ENCODE results near the gene PDIA4.

PDIA4 gene

DNA sequence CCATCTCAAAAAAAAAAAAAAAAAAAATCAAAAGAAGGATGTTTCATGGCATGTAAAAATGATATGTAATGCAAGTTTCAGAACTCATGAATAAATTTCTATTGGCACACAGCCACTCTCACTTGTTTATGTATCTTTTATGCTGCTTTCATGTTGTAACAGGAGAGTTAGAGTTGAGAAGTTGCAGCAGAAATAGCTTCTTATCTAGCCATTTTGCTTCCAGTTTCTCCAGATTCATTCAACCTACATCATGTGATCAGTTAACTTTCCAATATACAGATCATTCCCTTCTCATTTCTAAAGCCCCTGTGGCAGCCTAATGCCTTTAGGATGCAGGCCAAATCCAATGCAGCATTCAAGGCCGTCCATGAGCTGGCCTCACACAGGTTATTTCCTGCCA, 31.9 kb upstream of the PDIA4 start:
- TF ChIP-seq, protein P1, sequence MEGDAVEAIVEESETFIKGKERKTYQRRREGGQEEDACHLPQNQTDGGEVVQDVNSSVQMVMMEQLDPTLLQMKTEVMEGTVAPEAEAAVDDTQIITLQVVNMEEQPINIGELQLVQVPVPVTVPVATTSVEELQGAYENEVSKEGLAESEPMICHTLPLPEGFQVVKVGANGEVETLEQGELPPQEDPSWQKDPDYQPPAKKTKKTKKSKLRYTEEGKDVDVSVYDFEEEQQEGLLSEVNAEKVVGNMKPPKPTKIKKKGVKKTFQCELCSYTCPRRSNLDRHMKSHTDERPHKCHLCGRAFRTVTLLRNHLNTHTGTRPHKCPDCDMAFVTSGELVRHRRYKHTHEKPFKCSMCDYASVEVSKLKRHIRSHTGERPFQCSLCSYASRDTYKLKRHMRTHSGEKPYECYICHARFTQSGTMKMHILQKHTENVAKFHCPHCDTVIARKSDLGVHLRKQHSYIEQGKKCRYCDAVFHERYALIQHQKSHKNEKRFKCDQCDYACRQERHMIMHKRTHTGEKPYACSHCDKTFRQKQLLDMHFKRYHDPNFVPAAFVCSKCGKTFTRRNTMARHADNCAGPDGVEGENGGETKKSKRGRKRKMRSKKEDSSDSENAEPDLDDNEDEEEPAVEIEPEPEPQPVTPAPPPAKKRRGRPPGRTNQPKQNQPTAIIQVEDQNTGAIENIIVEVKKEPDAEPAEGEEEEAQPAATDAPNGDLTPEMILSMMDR (IDR thresholded peaks at IDR 0.05; ENCODE audit: low read depth, low read length): no peak
- Histone ChIP-seq H3K4me3 (ENCODE audit: low read depth, low read length) (no peak overlapping the region), H3K27me3 (no peaks in the 10 kb centered on the region), H3K4me1 (no peaks in the 10 kb centered on the region), H3K36me3 (no peaks in the 10 kb centered on the region), H3K9me3 (no peaks in the 10 kb centered on the region)
- no peak for DNase-seq

DNA sequence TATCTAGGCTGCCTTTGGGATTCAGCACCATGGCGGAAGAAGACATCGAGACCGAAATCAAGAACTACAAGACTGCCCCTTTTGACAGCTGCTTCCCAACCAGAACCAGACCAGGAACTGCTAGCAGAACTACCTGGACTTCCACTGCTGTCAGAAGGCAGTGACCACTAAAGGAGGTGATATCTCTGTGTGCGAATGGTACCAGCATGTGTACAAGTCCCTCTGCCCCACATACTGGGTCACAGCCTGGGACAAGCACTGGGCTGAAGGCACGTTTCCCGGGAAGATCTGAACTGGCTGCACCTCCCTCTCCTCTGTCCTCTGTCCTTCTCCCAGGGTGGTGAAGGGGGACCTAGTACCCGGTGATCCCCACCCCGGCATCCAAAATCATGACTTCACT, 25.6 kb upstream of the PDIA4 start:
- TF ChIP-seq, protein P1 (IDR thresholded peaks at IDR 0.05; ENCODE audit: low read depth, low read length): no peak

DNA sequence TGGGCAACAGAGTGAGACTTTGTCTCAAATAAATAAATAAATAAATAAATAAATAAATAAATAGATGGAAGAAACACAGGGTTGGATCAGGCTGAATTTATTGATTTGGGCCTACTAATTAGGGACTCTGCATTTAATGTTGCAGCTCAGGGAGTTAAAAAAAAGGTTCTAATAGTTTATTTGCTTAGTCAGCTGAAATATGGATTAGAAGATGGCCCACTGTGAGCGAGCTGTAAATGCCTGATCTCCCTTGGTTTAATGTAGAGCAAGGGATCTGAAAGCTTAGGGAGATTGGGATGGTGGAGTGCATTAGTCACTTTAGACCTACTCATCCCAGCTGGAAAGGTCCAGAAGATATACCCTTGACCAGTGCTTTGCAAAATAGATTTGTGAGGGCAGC, 25.1 kb upstream of the PDIA4 start:
- TF ChIP-seq, protein P1 (IDR thresholded peaks at IDR 0.05; ENCODE audit: low read depth, low read length): no peak
- no peak for DNase-seq
- Histone ChIP-seq H3K4me1 (no peaks in the 10 kb centered on the region), H3K4me3 (ENCODE audit: low read depth, low read length) (no peak overlapping the region), H3K9me3 (no peaks in the 10 kb centered on the region), H3K36me3 (no peaks in the 10 kb centered on the region), H3K27me3 (no peaks in the 10 kb centered on the region)

More for the DNA sequence above, 25.6 kb upstream of the PDIA4 start:
- Histone ChIP-seq H3K36me3 (no peaks in the 10 kb centered on the region), H3K4me3 (ENCODE audit: low read depth, low read length) (no peak overlapping the region), H3K27me3 (no peaks in the 10 kb centered on the region), H3K9me3 (no peaks in the 10 kb centered on the region), H3K4me1 (no peaks in the 10 kb centered on the region)
- no peak for DNase-seq

DNA sequence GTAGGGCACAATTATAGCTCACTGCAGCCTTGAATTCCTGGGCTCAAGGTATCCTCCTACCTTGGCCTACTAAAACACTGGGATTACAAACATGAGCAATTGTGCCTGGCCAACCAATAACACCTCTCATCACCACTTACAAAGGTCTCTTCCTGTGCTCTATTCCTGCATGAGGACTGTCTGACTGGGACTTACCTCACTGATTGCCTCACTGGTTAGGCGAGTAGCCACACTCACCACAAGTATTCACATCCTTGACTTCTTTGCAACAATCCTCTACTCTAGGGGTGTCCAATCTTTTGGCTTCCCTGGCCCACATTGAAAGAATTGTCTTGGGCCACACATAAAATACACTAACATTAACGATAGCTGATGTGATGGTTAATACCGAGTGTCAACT, 22.6 kb upstream of the PDIA4 start:
- H3K9me3 ChIP-seq: no peaks in the 10 kb centered on the region
- H3K36me3 ChIP-seq: no peaks in the 10 kb centered on the region
- H3K27me3 ChIP-seq: no peaks in the 10 kb centered on the region
- TF ChIP-seq, protein P1 (IDR thresholded peaks at IDR 0.05; ENCODE audit: low read depth, low read length): no peak
- DNase-seq: no peak
- H3K4me1 ChIP-seq: no peaks in the 10 kb centered on the region
- H3K4me3 ChIP-seq (ENCODE audit: low read depth, low read length): no peak overlapping the region

DNA sequence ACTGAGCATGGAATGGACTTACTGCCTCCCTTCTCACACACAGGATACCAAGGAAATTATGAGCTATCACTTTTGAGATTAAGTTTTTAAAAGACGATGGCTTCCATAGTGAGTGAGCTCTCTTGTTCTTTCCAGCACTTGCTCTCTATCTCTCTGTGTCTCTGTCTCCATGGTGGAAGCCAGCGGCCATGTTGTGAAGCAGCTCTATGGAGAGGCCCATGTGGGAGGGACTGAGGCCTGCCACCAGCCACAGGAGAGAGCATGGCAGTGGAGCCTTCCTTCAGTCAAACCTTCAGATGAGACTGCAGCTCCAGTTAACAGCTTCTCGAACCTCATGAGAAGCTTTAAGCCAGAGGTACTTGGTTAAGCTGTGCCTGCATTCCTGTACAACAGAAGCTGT, 20.5 kb upstream of the PDIA4 start:
- Histone ChIP-seq H3K9me3 (no peaks in the 10 kb centered on the region), H3K27me3 (no peaks in the 10 kb centered on the region), H3K36me3 (no peaks in the 10 kb centered on the region), H3K4me3 (ENCODE audit: low read depth, low read length) (no peak overlapping the region), H3K4me1 (no peaks in the 10 kb centered on the region)
- no peak for DNase-seq
- TF ChIP-seq, protein P1 (IDR thresholded peaks at IDR 0.05; ENCODE audit: low read depth, low read length): no peak

DNA sequence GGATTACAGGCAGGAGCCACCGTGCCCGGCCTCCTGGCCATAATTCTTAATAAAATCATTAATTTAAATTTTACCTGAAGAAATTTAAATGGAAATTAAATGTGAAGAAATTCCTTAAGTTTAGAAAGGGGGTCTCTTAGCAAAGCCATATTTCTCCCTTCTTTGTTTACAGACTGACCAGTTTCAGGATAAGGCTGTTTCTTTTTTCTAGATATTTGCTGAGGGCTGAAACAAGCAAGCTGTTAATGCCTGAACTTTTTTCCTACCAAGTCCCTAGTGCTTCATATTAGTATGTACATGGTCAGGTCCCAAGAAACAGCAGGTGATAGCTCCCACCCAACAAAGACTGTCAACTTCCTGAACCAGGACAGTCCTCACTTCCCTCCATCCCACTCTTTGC, 18.1 kb upstream of the PDIA4 start:
- H3K4me3 ChIP-seq (ENCODE audit: low read depth, low read length): no peak overlapping the region
- TF ChIP-seq, protein P1 (IDR thresholded peaks at IDR 0.05; ENCODE audit: low read depth, low read length): no peak
- no peaks in the 10 kb centered on the region for H3K9me3 ChIP-seq
- DNase-seq: no peak
- H3K4me1 ChIP-seq: no peaks in the 10 kb centered on the region
- no peaks in the 10 kb centered on the region for H3K36me3 ChIP-seq
- no peaks in the 10 kb centered on the region for H3K27me3 ChIP-seq

All from BE2C (cell line).